IPS-18a (cell line): ENCODE measurements around the gene KATNAL1.
"Not testable (repeated sequence)": the region's sequence is repeated elsewhere in the genome, so short reads cannot be mapped to it uniquely, and the experiment has no call there.

Experiments used
- H3K27ac ChIP-seq: one replicate; pipeline ENCODE4 v1.5.1; 2013; ENCODE audit warnings: low read length
- H3K27me3 ChIP-seq: one replicate; pipeline ENCODE4 v1.6.1; 2013; ENCODE audit warnings: mild to moderate bottlenecking, low read length; ENCODE audit not compliant: control insufficient read depth, insufficient read depth
- H3K36me3 ChIP-seq: one replicate; pipeline ENCODE4 v1.6.1; 2013; ENCODE audit warnings: low read depth, low read length; ENCODE audit not compliant: control insufficient read depth
- H3K4me1 ChIP-seq: one replicate; pipeline ENCODE4 v1.6.1; 2013; ENCODE audit warnings: low read depth, low read length; ENCODE audit not compliant: control insufficient read depth
- H3K4me3 ChIP-seq: one replicate; pipeline ENCODE4 v1.5.1; 2013; ENCODE audit warnings: low read length
- H3K9ac ChIP-seq: one replicate; pipeline ENCODE4 v1.6.1; 2013; ENCODE audit warnings: mild to moderate bottlenecking, low read length, moderate library complexity
- H3K9me3 ChIP-seq: one replicate; pipeline ENCODE4 v1.6.1; 2013; ENCODE audit warnings: low read depth, low read length; ENCODE audit not compliant: control insufficient read depth

Gene KATNAL1

DNA sequence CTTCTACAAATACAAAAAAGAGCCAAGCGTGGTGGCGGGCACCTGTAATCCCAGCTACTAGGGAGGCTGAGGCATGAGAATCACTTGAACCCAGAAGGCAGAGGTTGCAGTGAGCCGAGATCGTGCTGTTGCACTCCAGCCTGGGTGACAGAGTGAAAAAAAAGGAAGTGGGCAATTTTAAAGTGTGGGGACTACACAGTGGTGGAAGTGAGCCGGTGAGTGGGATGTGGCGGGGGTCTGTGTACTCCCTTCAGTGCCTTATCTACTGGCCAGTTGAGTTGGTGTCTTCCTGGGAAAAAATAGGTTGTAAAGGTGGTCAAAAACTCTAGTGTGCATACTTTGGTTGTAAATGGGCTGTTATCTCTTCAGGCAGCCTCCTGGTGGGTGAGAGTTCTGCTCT is 133.1 kb downstream of the KATNAL1 start:
- H3K4me3 ChIP-seq, H3K27ac ChIP-seq, H3K9me3 ChIP-seq, H3K36me3 ChIP-seq, H3K4me1 ChIP-seq, H3K27me3 ChIP-seq, H3K9ac ChIP-seq: not testable (repeated sequence)

DNA sequence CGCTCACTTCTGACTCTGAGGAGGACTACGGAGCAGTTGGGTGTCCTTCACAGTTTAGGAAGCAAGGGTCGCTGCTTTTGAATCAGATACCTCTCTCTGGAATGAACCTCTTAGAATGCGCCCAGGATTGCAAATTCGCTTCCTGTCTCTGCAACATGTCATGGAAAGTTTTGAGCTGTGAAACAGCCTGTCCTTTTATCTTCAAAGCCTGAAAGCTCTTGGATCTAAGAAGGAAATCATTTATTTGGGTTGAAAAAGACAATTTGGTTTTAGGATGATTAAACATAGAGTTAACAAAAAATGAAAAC is 134.1 kb downstream of the KATNAL1 start:
- Histone ChIP-seq H3K9ac (no peak overlapping the region), H3K27ac (no peak overlapping the region), H3K9me3 (no peaks in the 10 kb centered on the region), H3K4me1 (no peaks in the 10 kb centered on the region), H3K27me3 (no peaks in the 10 kb centered on the region), H3K4me3 (no peak overlapping the region), H3K36me3 (no peaks in the 10 kb centered on the region)

DNA sequence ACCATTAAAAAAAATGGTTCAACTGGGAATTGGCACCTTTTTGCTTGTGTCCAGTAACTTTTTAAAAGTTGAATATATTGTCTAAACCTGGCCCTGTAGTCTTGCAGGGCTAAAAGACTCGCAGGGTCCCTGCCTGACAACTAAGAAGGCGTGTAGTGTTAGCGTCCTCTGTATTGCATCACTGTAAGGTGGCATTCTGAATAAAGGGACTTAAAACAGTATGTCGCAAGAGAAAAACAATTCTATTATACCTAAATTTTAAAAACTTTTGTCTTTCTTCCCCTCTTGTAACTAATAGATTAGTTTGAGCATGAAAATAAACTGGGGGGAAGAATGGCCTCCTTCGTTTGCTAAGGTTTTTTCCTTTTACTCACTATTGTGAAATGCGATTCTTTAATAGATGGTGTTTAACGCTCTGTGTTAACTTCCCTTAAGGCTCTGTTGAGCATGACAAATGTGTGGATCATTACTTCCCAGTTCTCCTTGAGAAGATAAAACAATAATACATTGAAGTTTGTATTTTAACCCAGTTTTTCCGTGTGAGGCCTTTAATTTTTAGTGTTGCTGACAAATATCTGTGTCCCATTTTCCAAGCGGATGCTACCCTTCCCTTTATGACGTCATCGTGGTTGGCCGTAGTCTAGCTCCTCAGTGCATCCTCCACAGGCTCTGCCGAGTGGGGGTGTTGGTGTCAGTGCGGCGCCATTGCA is 134.6 kb downstream of the KATNAL1 start:
- Histone ChIP-seq H3K27me3 (no peaks in the 10 kb centered on the region), H3K9ac (no peak overlapping the region), H3K36me3 (no peaks in the 10 kb centered on the region), H3K4me3 (no peak overlapping the region), H3K27ac (no peak overlapping the region), H3K4me1 (no peaks in the 10 kb centered on the region), H3K9me3 (no peaks in the 10 kb centered on the region)

DNA sequence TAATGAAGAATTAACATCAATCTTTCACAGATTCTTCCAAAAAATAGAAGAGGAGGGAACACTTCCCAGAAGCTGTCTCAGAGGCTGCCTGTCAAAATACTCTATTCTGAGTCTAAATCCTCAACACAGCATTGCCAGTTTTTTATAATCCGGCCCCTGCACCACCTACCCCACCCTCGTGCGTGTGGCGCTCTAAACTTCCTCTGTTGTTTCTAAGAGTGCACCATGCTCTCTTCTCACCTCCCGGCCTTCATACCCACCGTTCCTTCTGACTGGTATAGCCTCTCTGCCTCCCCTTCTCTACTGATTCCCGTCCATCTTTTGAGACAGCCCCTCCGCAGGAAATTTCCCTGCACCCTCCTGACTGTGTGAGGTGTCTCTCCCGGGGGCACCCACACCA is 136.8 kb downstream of the KATNAL1 start:
- no peaks in the 10 kb centered on the region for H3K27me3 ChIP-seq
- H3K9ac ChIP-seq: no peak overlapping the region
- no peaks in the 10 kb centered on the region for H3K9me3 ChIP-seq
- no peaks in the 10 kb centered on the region for H3K4me1 ChIP-seq
- no peaks in the 10 kb centered on the region for H3K36me3 ChIP-seq
- no peak overlapping the region for H3K4me3 ChIP-seq
- no peak overlapping the region for H3K27ac ChIP-seq

DNA sequence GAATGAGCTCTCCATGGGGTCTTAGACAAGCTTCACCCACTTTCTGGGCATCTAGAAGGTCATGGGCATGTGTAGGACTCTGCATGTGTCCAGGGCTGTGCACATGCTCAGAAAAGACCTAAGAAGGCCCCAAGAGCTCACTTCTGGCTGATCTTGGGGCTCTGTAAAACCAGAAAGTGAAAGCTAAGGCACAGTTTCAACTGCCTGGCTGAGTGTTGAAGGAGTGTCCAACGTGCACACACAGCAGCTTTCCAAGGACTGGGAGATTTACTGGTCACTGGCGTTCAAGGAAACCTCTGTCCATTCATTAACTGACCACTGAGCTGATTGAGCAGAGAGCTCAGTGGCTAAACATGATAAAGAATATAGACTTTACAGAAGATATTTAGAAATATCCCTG is 137.9 kb downstream of the KATNAL1 start:
- peaks cover 6% of the 10 kb centered on the region for H3K4me1 ChIP-seq
- H3K9ac ChIP-seq: no peak overlapping the region
- no peaks in the 10 kb centered on the region for H3K27me3 ChIP-seq
- no peaks in the 10 kb centered on the region for H3K9me3 ChIP-seq
- H3K27ac ChIP-seq: no peak overlapping the region
- no peaks in the 10 kb centered on the region for H3K36me3 ChIP-seq
- H3K4me3 ChIP-seq: no peak overlapping the region

DNA sequence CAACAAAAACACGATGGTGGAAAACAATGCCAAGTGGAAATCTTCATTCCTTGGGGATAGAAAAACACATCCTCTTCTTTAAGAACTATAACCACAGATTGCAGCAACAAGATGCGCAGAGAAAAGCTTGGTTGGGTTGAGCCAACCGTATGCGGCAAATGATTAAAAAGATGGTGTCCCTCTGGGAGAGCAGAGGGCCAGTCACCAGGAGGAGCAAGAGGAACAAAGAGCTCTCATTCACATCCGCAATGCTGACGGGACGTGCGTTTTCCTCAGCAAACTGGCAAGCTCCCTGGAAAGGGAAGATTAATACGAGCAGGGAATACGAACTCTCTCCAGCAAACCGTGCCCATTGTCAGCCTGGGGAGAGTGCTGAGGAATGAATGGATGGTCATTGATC is 141.6 kb downstream of the KATNAL1 start:
- Histone ChIP-seq H3K27ac (no peak overlapping the region), H3K36me3 (no peaks in the 10 kb centered on the region), H3K4me1 (peaks cover 6% of the 10 kb centered on the region), H3K9me3 (no peaks in the 10 kb centered on the region), H3K4me3 (no peak overlapping the region), H3K9ac (no peak overlapping the region), H3K27me3 (no peaks in the 10 kb centered on the region)

DNA sequence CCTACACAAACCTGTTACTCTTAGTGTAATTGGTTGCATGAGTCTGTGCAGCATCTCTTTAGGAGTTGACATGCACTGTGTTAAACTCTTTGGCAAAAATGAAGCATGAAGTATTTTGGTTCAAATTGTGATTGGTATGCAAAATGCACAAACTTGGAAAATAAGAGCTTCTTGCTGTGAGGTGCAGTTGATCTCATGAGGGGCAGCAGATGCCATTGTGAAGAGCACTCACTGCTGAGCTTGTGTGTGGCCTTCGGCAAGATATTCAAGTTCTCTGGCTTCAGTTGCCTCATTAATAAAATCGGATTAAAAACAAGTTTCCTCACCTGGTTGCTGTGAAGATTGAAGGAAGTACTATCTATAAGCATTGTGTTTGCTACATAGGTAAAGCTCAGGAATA is 142.3 kb downstream of the KATNAL1 start:
- no peaks in the 10 kb centered on the region for H3K9me3 ChIP-seq
- H3K27me3 ChIP-seq: no peaks in the 10 kb centered on the region
- H3K27ac ChIP-seq: no peak overlapping the region
- no peaks in the 10 kb centered on the region for H3K36me3 ChIP-seq
- H3K4me1 ChIP-seq: peaks cover 6% of the 10 kb centered on the region
- no peak overlapping the region for H3K9ac ChIP-seq
- no peak overlapping the region for H3K4me3 ChIP-seq

DNA sequence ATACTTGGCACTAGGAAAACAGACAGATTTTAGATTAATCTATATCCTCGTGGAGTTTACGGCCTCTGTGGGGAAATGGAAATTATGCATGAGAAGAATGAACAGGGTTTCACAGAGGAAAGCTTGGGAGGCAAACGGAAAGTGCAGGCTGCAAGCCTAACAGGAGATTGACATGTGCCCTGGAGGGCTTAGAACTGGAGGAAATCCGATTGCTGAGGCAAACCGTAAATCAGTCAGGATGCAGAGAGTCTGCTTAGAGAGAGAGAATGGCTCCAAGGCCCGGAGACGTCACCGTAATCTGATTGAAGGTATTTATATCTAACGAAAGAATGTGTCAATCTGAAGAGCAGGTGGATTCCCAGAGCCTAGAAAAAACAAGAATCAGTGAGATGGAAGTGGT is 143.2 kb downstream of the KATNAL1 start:
- no peak overlapping the region for H3K27ac ChIP-seq
- no peaks in the 10 kb centered on the region for H3K36me3 ChIP-seq
- no peaks in the 10 kb centered on the region for H3K9me3 ChIP-seq
- no peak overlapping the region for H3K4me3 ChIP-seq
- peaks cover 6% of the 10 kb centered on the region for H3K4me1 ChIP-seq
- no peak overlapping the region for H3K9ac ChIP-seq
- no peaks in the 10 kb centered on the region for H3K27me3 ChIP-seq

DNA sequence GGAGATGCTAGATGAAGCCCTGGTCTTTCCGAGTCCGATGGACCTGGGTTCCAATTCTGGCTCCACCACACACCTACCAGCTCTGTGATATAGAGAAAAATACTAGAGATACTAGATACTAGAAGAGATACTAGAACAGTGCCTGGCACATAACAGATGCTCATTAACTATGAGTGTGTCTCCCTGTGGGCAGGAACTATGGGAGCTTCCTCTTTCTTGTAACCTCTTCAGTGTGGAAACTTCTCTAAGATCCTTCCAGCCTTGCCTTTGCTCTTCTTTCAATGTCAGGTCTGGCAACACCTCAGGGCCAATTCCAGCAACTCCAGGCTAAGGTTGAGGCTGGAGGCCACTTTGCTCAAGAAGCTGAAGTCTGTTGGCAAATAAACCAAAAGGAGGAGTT is 143.9 kb downstream of the KATNAL1 start:
- Histone ChIP-seq H3K9me3 (no peaks in the 10 kb centered on the region), H3K9ac (no peak overlapping the region), H3K4me3 (no peak overlapping the region), H3K4me1 (peaks cover 6% of the 10 kb centered on the region), H3K36me3 (no peaks in the 10 kb centered on the region), H3K27me3 (no peaks in the 10 kb centered on the region), H3K27ac (no peak overlapping the region)

DNA sequence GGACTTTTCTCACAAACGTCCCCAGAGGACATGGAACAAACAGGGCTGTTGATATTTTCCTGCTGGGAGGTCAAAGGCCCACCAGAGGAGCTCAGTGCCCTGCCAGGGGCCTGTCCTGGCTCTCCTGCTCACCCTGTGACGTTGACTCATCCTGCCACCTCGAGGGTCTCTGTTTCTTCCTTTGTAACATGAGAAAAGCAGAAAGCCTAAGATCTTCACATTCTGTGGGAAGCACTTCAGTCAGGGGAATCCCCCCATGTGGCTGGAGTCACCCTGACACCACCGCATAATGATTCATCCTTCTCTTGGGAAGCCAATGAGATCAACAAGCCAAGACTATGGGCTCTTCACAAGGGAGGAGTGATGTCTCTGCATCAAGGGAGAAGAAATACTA is 147.9 kb downstream of the KATNAL1 start:
- no peak overlapping the region for H3K27ac ChIP-seq
- H3K4me3 ChIP-seq: no peak overlapping the region
- no peaks in the 10 kb centered on the region for H3K4me1 ChIP-seq
- no peak overlapping the region for H3K9ac ChIP-seq
- H3K27me3 ChIP-seq: no peaks in the 10 kb centered on the region
- no peaks in the 10 kb centered on the region for H3K9me3 ChIP-seq
- no peaks in the 10 kb centered on the region for H3K36me3 ChIP-seq

DNA sequence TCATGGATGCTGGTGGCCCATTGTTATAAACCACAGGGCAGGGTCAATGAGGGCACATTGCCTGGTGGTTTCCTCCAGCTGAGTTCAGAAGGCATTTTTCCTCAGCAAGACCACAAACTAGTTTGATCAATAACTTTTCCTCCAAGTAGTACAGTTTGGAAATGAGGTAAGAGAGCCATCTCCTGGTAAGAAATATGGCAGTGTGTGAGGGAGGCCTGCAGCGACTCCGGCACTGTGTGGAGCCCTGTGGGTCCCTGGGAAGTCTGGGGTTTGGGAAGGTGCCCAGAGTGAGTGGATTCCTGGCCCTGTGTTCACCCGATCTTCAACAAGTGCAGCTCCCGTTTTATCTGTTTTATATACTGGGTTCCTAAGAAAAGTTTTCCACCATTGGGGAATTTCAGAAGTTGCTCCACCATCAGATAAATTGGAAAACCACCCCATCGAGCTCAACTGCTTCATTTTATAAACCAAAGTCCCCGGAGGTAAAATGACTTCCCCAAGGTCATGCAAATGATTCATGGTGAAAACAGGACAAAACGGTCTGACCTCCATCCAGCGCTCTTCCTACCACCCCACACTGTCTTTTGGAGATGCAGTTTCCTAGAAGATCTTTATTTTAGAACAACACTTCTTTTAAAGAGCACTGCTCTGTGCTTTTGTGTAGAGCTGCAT is 148.4 kb downstream of the KATNAL1 start:
- no peak overlapping the region for H3K4me3 ChIP-seq
- no peaks in the 10 kb centered on the region for H3K36me3 ChIP-seq
- H3K27me3 ChIP-seq: no peaks in the 10 kb centered on the region
- H3K9me3 ChIP-seq: no peaks in the 10 kb centered on the region
- no peak overlapping the region for H3K27ac ChIP-seq
- no peaks in the 10 kb centered on the region for H3K4me1 ChIP-seq
- no peak overlapping the region for H3K9ac ChIP-seq

DNA sequence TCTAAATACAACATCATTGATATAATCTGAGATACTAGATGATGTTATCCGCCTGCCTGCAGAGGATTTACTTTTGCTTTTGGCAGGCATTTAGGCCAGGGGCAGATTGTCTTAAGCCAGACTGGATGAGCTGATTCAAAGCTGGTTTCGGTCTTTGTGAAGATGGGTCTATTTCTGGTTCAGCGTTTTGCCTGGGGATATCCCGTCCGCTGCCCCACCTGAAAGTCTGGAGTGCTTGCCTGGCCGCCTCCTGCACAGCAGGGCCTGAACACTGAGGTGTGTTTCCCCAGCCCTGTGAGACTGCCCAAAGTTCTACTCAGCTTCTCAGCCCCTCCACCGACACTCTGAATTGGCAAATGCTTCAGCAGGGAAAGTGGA is 149.7 kb downstream of the KATNAL1 start:
- Histone ChIP-seq H3K4me1 (no peaks in the 10 kb centered on the region), H3K27ac (no peak overlapping the region), H3K4me3 (no peak overlapping the region), H3K36me3 (no peaks in the 10 kb centered on the region), H3K27me3 (no peaks in the 10 kb centered on the region), H3K9ac (no peak overlapping the region), H3K9me3 (no peaks in the 10 kb centered on the region)
